Measurements from ENCODE around the gene ADAMTSL3. TPM values are rescaled to one million over a fixed set of nuclear protein-coding genes. Genes with fewer than 3 reads are reported as not detected.

Gene ADAMTSL3
- total and polyA plus RNA-seq, 2 of the 8 experiments (the other 6 are each of a cell fraction or from before 2014, with no cell fraction given), result 0.35 to 1.4 TPM

DNA sequence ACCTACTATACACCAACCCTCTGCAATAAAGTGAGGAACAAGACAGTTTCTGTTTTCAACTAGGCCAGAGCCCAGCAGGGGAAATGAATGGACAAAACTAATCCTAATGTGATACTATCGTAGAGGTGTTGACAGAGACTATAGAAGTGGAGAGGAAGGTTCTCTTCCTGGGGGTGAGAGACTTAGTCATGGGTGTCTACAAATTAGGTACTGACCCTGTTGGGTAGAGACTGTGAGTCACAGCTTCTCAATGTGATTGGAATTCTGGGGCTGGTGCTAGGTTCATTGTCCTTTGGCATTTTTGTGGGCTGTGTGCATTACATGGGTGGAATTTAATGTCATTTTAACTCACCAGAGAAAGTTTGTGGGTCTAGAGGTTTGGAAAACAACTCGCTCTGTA, 79.3 kb downstream of the ADAMTSL3 start (continued):
- TF ChIP-seq RNF2 (IDR thresholded peaks at IDR 0.05; ENCODE audit: borderline replicate concordance, low read depth, low read length, missing control alignments, poor library complexity, severe bottlenecking) (no peak), SIX5 (IDR thresholded peaks at IDR 0.05; ENCODE audit: low read depth, low read length) (no peak), RXRA (IDR thresholded peaks at IDR 0.05; ENCODE audit: insufficient read depth, low read depth, low read length) (no peak), CHD2 (IDR thresholded peaks at IDR 0.05; ENCODE audit: low read length) (no peak)
